Fibroblast of the aortic adventitia (primary cell): ENCODE results near the gene FGFR3. TPM values are rescaled to one million over a fixed set of nuclear protein-coding genes. Genes with fewer than 3 reads are reported as not detected.

Source experiments
- DNase-seq: peaks from one replicate; pipeline ENCODE4 v3.0.0-alpha.2; 2010; ENCODE audit warnings: low read depth
- H3K4me3 ChIP-seq: 2 replicates; pipeline ENCODE4 v1.5.1; 2011; ENCODE audit warnings: low read depth, mild to moderate bottlenecking, control low read depth, low read length, moderate library complexity
- CTCF ChIP-seq: IDR thresholded peaks from 2 replicates; pipeline ENCODE4 v1.5.1; 2011; ENCODE audit warnings: mild to moderate bottlenecking, low read length, control low read depth, inconsistent platforms; ENCODE audit not compliant: insufficient read depth
- total RNA-seq: library from RNA; depleted of rRNA; stranded (reverse); fragments of >200 nt; gene quantifications from 2 replicates; pipeline ENCODE4 v1.2.3, GENCODE V29; 2012; ENCODE audit warnings: low replicate concordance

FGFR3 gene
- total RNA-seq, 1 donor = 0.45 TPM

- TF ChIP-seq CTCF = no peak
These were observed 46.0 kb upstream of the FGFR3 start for GRCh38 chr4:1746919-1747602.

GRCh38 chr4:1747603-1747967, 45.5 kb upstream of the FGFR3 start:
- DNase-seq = no peak
- TF ChIP-seq CTCF = no peak
- H3K4me3 ChIP-seq = no peak overlapping the region

More at GRCh38 chr4:1746919-1747602, 46.0 kb upstream of the FGFR3 start:
- DNase-seq = no peak
- no peak overlapping the region for H3K4me3 ChIP-seq

- peak; percentile 57 for DNase-seq
- TF ChIP-seq CTCF = peak; percentile 77
- peak overlapping the region; percentile 14 for H3K4me3 ChIP-seq
These were observed 44.6 kb upstream of the FGFR3 start for GRCh38 chr4:1748465-1748995.

- H3K4me3 ChIP-seq = no peak overlapping the region
- no peak for TF ChIP-seq CTCF
- DNase-seq = no peak
These were observed 43.7 kb upstream of the FGFR3 start for GRCh38 chr4:1749370-1749769.

- TF ChIP-seq CTCF = no peak
- H3K4me3 ChIP-seq = no peak overlapping the region
- DNase-seq = no peak
These were observed 43.3 kb upstream of the FGFR3 start for GRCh38 chr4:1749826-1750225.

GRCh38 chr4:1750381-1751154, 42.5 kb upstream of the FGFR3 start:
- H3K4me3 ChIP-seq = no peak overlapping the region
- no peak for TF ChIP-seq CTCF
- DNase-seq = no peak
